Panc1 (cell line): ENCODE measurements around the gene NPW.

Experiments
- CTCF ChIP-seq: fragments of 450-650 bp; IDR thresholded peaks from 2 replicates; pipeline ENCODE4 v1.5.1; 2017; ENCODE audit warnings: mild to moderate bottlenecking
- POLR2AphosphoS5 ChIP-seq: IDR thresholded peaks from 2 replicates; pipeline ENCODE4 v1.6.1; 2012; ENCODE audit warnings: mild to moderate bottlenecking, low read depth, low read length, moderate library complexity
- SIN3A ChIP-seq: IDR thresholded peaks from 2 replicates; pipeline ENCODE4 v1.6.1; 2012; ENCODE audit warnings: low read depth, mild to moderate bottlenecking, low read length, moderate library complexity, borderline replicate concordance; ENCODE audit not compliant: insufficient read depth
- TCF7L2 ChIP-seq: IDR thresholded peaks from 2 replicates; pipeline ENCODE4 v1.6.1; 2011; ENCODE audit warnings: mild to moderate bottlenecking, low read depth, low read length, inconsistent platforms

- no peak for TF ChIP-seq CTCF
- TF ChIP-seq POLR2AphosphoS5: no peak
- no peak for TF ChIP-seq SIN3A
- TF ChIP-seq TCF7L2: no peak
These were observed 44.0 kb upstream of the NPW start for GRCh38 chr16:1975432-1976215.
